ENCODE data around the gene JUP.

JUP gene

GRCh38 chr17:41803049-41804020, 16.8 kb upstream of the JUP start:
- TF ChIP-seq, protein P1, sequence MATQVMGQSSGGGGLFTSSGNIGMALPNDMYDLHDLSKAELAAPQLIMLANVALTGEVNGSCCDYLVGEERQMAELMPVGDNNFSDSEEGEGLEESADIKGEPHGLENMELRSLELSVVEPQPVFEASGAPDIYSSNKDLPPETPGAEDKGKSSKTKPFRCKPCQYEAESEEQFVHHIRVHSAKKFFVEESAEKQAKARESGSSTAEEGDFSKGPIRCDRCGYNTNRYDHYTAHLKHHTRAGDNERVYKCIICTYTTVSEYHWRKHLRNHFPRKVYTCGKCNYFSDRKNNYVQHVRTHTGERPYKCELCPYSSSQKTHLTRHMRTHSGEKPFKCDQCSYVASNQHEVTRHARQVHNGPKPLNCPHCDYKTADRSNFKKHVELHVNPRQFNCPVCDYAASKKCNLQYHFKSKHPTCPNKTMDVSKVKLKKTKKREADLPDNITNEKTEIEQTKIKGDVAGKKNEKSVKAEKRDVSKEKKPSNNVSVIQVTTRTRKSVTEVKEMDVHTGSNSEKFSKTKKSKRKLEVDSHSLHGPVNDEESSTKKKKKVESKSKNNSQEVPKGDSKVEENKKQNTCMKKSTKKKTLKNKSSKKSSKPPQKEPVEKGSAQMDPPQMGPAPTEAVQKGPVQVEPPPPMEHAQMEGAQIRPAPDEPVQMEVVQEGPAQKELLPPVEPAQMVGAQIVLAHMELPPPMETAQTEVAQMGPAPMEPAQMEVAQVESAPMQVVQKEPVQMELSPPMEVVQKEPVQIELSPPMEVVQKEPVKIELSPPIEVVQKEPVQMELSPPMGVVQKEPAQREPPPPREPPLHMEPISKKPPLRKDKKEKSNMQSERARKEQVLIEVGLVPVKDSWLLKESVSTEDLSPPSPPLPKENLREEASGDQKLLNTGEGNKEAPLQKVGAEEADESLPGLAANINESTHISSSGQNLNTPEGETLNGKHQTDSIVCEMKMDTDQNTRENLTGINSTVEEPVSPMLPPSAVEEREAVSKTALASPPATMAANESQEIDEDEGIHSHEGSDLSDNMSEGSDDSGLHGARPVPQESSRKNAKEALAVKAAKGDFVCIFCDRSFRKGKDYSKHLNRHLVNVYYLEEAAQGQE (IDR thresholded peaks at IDR 0.05; ENCODE audit: insufficient read depth in 1 of 2, low read depth in 2 of 2, low read length in 2 of 2) = no peak
- no peak for TF ChIP-seq FOXP2 (optimal IDR thresholded peaks at IDR 0.05; ENCODE audit: borderline replicate concordance, extremely low read depth, extremely low read length, insufficient read depth)
- TF ChIP-seq SIN3A (IDR thresholded peaks at IDR 0.05; ENCODE audit: borderline replicate concordance, insufficient read depth, low read length) = no peak
- TF ChIP-seq TAF1 (IDR thresholded peaks at IDR 0.05; ENCODE audit: borderline replicate concordance, insufficient read depth, low read length) = no peak
- no peak for TF ChIP-seq POLR2AphosphoS5 (IDR thresholded peaks at IDR 0.05; ENCODE audit: low read depth, low read length)

DNA sequence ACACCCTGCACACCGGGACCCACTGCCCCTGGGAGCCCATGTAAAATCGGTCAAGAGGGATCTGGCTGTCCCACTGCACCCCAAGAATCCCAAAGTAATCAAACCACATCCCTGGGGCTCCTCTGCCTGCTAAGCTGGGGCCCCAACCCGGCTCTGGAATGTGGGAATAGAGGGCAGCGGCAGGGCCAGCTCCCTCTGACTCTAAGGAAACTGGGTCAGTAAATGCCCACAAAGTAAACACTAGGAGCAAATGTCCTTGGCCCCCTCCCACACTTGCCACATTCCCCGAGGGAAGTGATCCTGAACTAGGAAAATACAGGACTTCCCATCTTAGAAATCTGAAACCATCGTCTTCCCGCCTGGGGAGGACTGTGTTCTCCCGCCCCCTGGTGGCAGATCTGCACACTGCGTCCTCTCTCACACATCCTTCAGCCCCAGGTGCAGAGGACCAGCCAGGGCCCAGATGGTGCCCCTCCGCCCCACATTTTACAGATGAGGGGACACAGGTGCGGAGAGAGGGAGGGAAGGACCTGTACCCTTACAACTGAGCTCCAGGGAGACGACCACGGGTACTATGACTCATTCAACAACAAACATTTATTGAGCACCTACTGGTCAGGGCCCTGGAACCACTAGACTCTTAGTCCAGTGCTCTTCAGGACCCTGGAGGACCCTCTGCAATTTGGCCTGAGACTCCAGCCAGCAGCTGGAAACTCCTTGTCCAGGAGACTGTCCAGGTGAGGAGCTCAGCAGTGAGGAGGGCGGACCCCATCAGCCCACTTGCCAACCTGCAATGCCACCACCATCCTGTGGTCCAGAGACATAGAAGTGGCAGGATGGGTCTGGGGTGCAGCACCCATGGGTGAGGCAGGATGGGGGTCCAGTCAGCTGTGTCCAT, 15.1 kb upstream of the JUP start:
- TF ChIP-seq POLR2AphosphoS5 (IDR thresholded peaks at IDR 0.05; ENCODE audit: low read depth, low read length) = peak; percentile 13; the same call in 1 of the 2 replicates
- TF ChIP-seq FOXP2 (optimal IDR thresholded peaks at IDR 0.05; ENCODE audit: borderline replicate concordance, extremely low read depth, extremely low read length, insufficient read depth) = no peak
- peak; percentile 13; the same call in 1 of the 2 replicates for TF ChIP-seq TAF1 (IDR thresholded peaks at IDR 0.05; ENCODE audit: borderline replicate concordance, insufficient read depth, low read length)

- TF ChIP-seq FOXP2 (optimal IDR thresholded peaks at IDR 0.05; ENCODE audit: borderline replicate concordance, extremely low read depth, extremely low read length, insufficient read depth) (no peak), TAF1 (IDR thresholded peaks at IDR 0.05; ENCODE audit: borderline replicate concordance, insufficient read depth, low read length) (no peak), SIN3A (IDR thresholded peaks at IDR 0.05; ENCODE audit: borderline replicate concordance, insufficient read depth, low read length) (no peak), POLR2AphosphoS5 (IDR thresholded peaks at IDR 0.05; ENCODE audit: low read depth, low read length) (no peak)
- TF ChIP-seq, protein P1 (IDR thresholded peaks at IDR 0.05; ENCODE audit: insufficient read depth in 1 of 2, low read depth in 2 of 2, low read length in 2 of 2) = no peak
These were observed 14.3 kb upstream of the JUP start for GRCh38 chr17:41800601-41801373.

GRCh38 chr17:41799366-41799765, 12.9 kb upstream of the JUP start:
- TF ChIP-seq FOXP2 (optimal IDR thresholded peaks at IDR 0.05; ENCODE audit: borderline replicate concordance, extremely low read depth, extremely low read length, insufficient read depth) (no peak), SIN3A (IDR thresholded peaks at IDR 0.05; ENCODE audit: borderline replicate concordance, insufficient read depth, low read length) (no peak), TAF1 (IDR thresholded peaks at IDR 0.05; ENCODE audit: borderline replicate concordance, insufficient read depth, low read length) (no peak), POLR2AphosphoS5 (IDR thresholded peaks at IDR 0.05; ENCODE audit: low read depth, low read length) (no peak)
- TF ChIP-seq, protein P1 (IDR thresholded peaks at IDR 0.05; ENCODE audit: insufficient read depth in 1 of 2, low read depth in 2 of 2, low read length in 2 of 2) = no peak

Measured in PFSK-1 (cell line).